ENCODE data around the gene PDZD2.

Gene PDZD2

DNA sequence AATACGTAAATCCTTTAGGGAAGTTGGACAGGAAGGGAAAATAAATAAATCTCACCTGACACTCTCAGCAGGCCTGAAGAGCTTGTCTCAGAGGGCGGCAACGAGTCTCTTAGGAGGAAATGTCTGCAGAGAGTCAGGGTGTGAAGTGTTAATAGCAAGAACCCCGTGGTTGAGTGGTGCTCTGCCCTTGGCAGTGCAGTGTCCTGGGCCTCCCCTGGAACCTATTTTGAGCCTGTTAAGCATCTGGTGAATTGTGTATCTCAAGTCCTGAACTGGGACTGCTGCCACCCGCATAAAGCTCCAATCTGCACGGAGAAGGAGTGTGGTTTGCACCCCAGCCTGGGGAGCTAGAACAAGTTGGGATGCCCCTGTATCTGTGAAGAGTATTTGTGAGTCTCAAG, 323.4 kb downstream of the PDZD2 start:
- Histone ChIP-seq H3K36me3 (replicated peaks; ENCODE audit: insufficient read depth, low read length) (no peaks in the 10 kb centered on the region), H3K4me3 (ENCODE audit: low read length) (no peak overlapping the region), H3K9me2 (replicated peaks; ENCODE audit: insufficient read depth, low read length) (no peaks in the 10 kb centered on the region), H3F3A (ENCODE audit: insufficient read depth, low read length) (no peaks in the 10 kb centered on the region), H3K9ac (ENCODE audit: low read length) (no peak overlapping the region), H4K20me1 (ENCODE audit: insufficient read depth, low read length) (no peaks in the 10 kb centered on the region), H3K27ac (ENCODE audit: low read length) (no peak overlapping the region), H3K79me2 (ENCODE audit: low read length) (no peaks in the 10 kb centered on the region), H3K4me1 (ENCODE audit: low read length) (no peaks in the 10 kb centered on the region), H3K9me3 (replicated peaks; ENCODE audit: insufficient read depth, low read length) (no peaks in the 10 kb centered on the region), H2AFZ (ENCODE audit: low read length) (no peak overlapping the region), H3K27me3 (replicated peaks; ENCODE audit: insufficient read depth, low read length) (no peaks in the 10 kb centered on the region), H3K4me2 (ENCODE audit: low read depth, low read length) (no peak overlapping the region)
- TF ChIP-seq EZH2phosphoT487 (IDR thresholded peaks at IDR 0.05; ENCODE audit: low read length) (no peak), EZH2 (optimal IDR thresholded peaks at IDR 0.05; ENCODE audit: low read depth, low read length) (no peak)
- TF ChIP-seq, protein P1, sequence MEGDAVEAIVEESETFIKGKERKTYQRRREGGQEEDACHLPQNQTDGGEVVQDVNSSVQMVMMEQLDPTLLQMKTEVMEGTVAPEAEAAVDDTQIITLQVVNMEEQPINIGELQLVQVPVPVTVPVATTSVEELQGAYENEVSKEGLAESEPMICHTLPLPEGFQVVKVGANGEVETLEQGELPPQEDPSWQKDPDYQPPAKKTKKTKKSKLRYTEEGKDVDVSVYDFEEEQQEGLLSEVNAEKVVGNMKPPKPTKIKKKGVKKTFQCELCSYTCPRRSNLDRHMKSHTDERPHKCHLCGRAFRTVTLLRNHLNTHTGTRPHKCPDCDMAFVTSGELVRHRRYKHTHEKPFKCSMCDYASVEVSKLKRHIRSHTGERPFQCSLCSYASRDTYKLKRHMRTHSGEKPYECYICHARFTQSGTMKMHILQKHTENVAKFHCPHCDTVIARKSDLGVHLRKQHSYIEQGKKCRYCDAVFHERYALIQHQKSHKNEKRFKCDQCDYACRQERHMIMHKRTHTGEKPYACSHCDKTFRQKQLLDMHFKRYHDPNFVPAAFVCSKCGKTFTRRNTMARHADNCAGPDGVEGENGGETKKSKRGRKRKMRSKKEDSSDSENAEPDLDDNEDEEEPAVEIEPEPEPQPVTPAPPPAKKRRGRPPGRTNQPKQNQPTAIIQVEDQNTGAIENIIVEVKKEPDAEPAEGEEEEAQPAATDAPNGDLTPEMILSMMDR (IDR thresholded peaks at IDR 0.05; ENCODE audit: low read length) = no peak
- no peak for DNase-seq

DNA sequence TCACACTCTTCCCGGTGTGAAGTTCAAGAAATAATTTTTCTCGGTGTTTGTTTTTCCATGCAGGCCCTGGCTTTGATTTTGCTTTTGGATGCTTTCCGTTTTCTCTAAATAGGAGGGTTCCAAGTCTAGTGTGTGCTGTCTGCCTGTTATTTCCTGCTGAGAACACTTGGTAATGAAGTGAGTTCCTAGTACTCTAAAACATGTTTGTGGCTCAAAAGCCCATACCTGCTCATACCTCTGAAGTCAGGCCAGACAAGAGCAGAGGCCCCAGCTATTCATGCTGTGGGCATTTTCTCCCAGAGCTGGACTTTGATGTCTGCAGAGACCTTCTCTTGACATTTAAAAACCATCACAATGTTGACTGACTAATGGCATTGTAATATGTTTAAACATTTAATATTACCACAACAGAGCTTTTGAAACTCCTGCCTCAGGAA, 324.0 kb downstream of the PDZD2 start:
- Histone ChIP-seq H3K36me3 (replicated peaks; ENCODE audit: insufficient read depth, low read length) (no peaks in the 10 kb centered on the region), H3K9ac (ENCODE audit: low read length) (no peak overlapping the region), H2AFZ (ENCODE audit: low read length) (no peak overlapping the region), H4K20me1 (ENCODE audit: insufficient read depth, low read length) (no peaks in the 10 kb centered on the region), H3K27ac (ENCODE audit: low read length) (no peak overlapping the region), H3K4me2 (ENCODE audit: low read depth, low read length) (no peak overlapping the region), H3F3A (ENCODE audit: insufficient read depth, low read length) (no peaks in the 10 kb centered on the region), H3K9me2 (replicated peaks; ENCODE audit: insufficient read depth, low read length) (no peaks in the 10 kb centered on the region), H3K9me3 (replicated peaks; ENCODE audit: insufficient read depth, low read length) (no peaks in the 10 kb centered on the region), H3K79me2 (ENCODE audit: low read length) (no peaks in the 10 kb centered on the region), H3K27me3 (replicated peaks; ENCODE audit: insufficient read depth, low read length) (no peaks in the 10 kb centered on the region), H3K4me3 (ENCODE audit: low read length) (no peak overlapping the region), H3K4me1 (ENCODE audit: low read length) (no peaks in the 10 kb centered on the region)
- DNase-seq = no peak
- TF ChIP-seq EZH2 (optimal IDR thresholded peaks at IDR 0.05; ENCODE audit: low read depth, low read length) (no peak), EZH2phosphoT487 (IDR thresholded peaks at IDR 0.05; ENCODE audit: low read length) (no peak)
- TF ChIP-seq, protein P1 (IDR thresholded peaks at IDR 0.05; ENCODE audit: low read length) = no peak

DNA sequence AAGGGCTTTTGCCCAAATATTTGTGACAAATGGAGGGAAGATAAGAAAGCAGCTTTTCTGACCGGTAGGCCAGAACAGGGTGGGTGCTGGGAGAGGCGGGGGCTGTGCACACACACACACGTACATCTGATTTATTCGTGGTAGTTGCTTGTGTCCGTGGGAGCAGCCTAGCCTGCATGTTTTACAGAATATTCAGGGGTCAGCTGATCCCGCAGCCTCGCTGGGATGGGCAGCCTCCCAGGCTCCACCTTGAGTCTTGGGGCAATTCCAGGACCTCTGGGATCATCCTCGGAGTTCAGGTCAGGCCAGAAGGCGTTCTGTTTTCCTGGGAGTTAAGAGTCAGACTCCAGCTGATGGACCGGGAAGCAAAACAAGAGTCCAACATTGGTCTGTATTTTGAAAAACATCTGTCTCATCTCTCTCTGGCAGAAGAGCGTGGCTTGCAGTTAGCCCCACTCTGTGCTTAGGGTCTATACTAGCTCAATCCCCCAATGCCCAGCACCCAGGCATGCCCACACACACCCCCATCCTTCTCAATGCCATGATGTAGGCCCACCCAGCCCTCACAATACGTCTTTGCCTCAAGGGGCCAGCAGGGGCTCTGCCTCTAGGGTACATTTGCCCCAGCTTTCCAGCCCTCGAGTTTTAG, 324.6 kb downstream of the PDZD2 start:
- H3K9me3 ChIP-seq (replicated peaks; ENCODE audit: insufficient read depth, low read length) = no peaks in the 10 kb centered on the region
- no peaks in the 10 kb centered on the region for H3F3A ChIP-seq (ENCODE audit: insufficient read depth, low read length)
- H3K9ac ChIP-seq (ENCODE audit: low read length) = no peak overlapping the region
- H3K79me2 ChIP-seq (ENCODE audit: low read length) = no peaks in the 10 kb centered on the region
- H3K4me1 ChIP-seq (ENCODE audit: low read length) = no peaks in the 10 kb centered on the region
- no peak overlapping the region for H3K4me3 ChIP-seq (ENCODE audit: low read length)
- no peaks in the 10 kb centered on the region for H3K27me3 ChIP-seq (replicated peaks; ENCODE audit: insufficient read depth, low read length)
- no peaks in the 10 kb centered on the region for H3K9me2 ChIP-seq (replicated peaks; ENCODE audit: insufficient read depth, low read length)
- H3K27ac ChIP-seq (ENCODE audit: low read length) = no peak overlapping the region
- no peak overlapping the region for H2AFZ ChIP-seq (ENCODE audit: low read length)
- DNase-seq = no peak
- H4K20me1 ChIP-seq (ENCODE audit: insufficient read depth, low read length) = no peaks in the 10 kb centered on the region
- H3K4me2 ChIP-seq (ENCODE audit: low read depth, low read length) = no peak overlapping the region
- TF ChIP-seq, protein P1 (IDR thresholded peaks at IDR 0.05; ENCODE audit: low read length) = no peak
- TF ChIP-seq EZH2phosphoT487 (IDR thresholded peaks at IDR 0.05; ENCODE audit: low read length) = no peak
- no peak for TF ChIP-seq EZH2 (optimal IDR thresholded peaks at IDR 0.05; ENCODE audit: low read depth, low read length)
- H3K36me3 ChIP-seq (replicated peaks; ENCODE audit: insufficient read depth, low read length) = no peaks in the 10 kb centered on the region

Measured in MM.1S (cell line).